22Rv1 (cell line): ENCODE results near the gene SORCS2.

Experiments
- H3K27ac ChIP-seq: fragments of 450-650 bp; 2 replicates; pipeline ENCODE4 v1.5.1; 2017
- ZFX ChIP-seq: fragments of 450-650 bp; IDR thresholded peaks from 2 replicates; pipeline ENCODE4 v1.6.1; 2017; ENCODE audit warnings: antibody characterized with exemption, borderline replicate concordance
- TF ChIP-seq, protein P1 (sequence below): fragments of 450-650 bp; IDR thresholded peaks from 2 replicates; pipeline ENCODE4 v1.5.1; 2017; ENCODE audit warnings: mild to moderate bottlenecking

Gene SORCS2

GRCh38 chr4:7636240-7636508 is 443.8 kb downstream of the SORCS2 start:
- TF ChIP-seq, protein P1, sequence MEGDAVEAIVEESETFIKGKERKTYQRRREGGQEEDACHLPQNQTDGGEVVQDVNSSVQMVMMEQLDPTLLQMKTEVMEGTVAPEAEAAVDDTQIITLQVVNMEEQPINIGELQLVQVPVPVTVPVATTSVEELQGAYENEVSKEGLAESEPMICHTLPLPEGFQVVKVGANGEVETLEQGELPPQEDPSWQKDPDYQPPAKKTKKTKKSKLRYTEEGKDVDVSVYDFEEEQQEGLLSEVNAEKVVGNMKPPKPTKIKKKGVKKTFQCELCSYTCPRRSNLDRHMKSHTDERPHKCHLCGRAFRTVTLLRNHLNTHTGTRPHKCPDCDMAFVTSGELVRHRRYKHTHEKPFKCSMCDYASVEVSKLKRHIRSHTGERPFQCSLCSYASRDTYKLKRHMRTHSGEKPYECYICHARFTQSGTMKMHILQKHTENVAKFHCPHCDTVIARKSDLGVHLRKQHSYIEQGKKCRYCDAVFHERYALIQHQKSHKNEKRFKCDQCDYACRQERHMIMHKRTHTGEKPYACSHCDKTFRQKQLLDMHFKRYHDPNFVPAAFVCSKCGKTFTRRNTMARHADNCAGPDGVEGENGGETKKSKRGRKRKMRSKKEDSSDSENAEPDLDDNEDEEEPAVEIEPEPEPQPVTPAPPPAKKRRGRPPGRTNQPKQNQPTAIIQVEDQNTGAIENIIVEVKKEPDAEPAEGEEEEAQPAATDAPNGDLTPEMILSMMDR = no peak
- TF ChIP-seq ZFX = no peak

GRCh38 chr4:7637139-7637538 is 444.8 kb downstream of the SORCS2 start:
- TF ChIP-seq ZFX = no peak
- TF ChIP-seq, protein P1 = no peak
- no peak overlapping the region for H3K27ac ChIP-seq

More at GRCh38 chr4:7636240-7636508, 443.8 kb downstream of the SORCS2 start:
- no peak overlapping the region for H3K27ac ChIP-seq

DNA sequence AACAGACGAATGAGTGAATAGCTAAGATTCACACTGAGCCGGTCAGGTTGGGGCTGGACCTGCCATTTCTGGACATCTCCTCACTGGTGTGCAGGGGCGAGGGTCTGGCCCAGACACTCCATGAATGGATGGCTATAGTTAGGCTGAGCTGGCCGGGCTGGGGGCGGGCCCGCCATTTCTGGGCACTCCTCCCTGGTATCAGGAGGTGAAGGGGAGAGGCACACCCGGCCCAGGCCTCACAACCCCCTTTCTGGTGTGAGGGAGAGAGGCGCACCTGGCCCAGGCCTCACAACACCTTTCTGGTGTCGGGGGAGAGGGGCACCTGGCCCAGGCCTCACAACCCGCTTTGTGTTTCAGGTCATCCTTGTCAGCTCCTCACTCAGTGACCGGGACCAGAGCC is 445.6 kb downstream of the SORCS2 start:
- TF ChIP-seq, protein P1 = no peak
- TF ChIP-seq ZFX = no peak
- H3K27ac ChIP-seq = no peak overlapping the region

- no peak overlapping the region for H3K27ac ChIP-seq
- TF ChIP-seq ZFX = no peak
- TF ChIP-seq, protein P1 = no peak
These were observed 446.2 kb downstream of the SORCS2 start for GRCh38 chr4:7638489-7638888.

DNA sequence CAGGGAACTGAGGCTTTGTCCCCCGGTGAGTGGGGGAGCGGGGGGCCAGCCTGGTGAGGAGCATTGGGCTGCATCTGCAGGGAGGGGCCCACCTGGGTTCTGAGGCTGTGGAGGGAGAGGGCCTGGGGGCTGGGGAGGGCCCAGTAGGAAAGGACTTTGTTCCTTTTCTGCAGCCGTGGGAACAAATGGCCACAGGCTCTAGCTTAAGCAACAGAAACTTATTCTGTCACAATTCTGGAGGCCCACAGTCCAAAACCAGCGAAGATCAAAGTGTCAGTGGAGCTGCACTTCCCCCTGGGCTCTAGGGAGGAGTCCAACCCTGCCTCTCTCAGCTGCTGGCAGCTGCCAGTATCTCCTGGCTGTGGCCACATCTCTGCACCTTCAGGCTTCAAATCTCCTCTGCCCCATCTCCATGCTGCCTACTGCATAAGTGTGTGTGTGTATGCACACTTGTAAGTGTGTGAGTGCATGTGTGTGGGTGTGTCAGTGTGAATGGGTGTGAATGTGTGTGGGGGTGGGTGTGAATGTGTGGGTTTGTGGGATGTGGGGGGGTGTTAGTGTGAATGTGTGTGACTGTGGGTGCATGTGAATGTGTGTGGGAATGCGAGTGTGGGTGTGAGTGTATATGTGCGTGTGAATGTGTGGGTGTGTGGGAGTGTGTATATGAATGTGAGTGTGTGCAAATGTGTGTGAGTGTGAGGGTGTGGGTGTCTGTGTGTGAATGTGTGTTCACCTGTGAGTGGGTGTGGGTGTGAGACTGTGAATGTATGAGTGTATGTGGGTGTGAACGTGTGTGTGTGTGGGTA is 446.8 kb downstream of the SORCS2 start:
- no peak overlapping the region for H3K27ac ChIP-seq
- no peak for TF ChIP-seq ZFX
- TF ChIP-seq, protein P1 = no peak

- no peak for TF ChIP-seq ZFX
- TF ChIP-seq, protein P1 = no peak
- H3K27ac ChIP-seq = no peak overlapping the region
These were observed 447.8 kb downstream of the SORCS2 start for GRCh38 chr4:7640136-7640535.

GRCh38 chr4:7641712-7642111 is 449.4 kb downstream of the SORCS2 start:
- no peak for TF ChIP-seq ZFX
- TF ChIP-seq, protein P1 = no peak
- H3K27ac ChIP-seq = no peak overlapping the region
